HUES64 (cell line): Measurements from ENCODE around the gene PLN.

Source experiments
- H3K27ac ChIP-seq: 2 replicates; pipeline ENCODE4 v1.7.0; 2013; ENCODE audit warnings: low read depth, low read length, inconsistent platforms
- H3K27me3 ChIP-seq: 2 replicates; pipeline ENCODE4 v1.6.1; 2013; ENCODE audit warnings: mild to moderate bottlenecking, low read length; ENCODE audit not compliant: insufficient read depth
- H3K36me3 ChIP-seq: 2 replicates; pipeline ENCODE4 v1.6.1; 2013; ENCODE audit warnings: mild to moderate bottlenecking, low read length; ENCODE audit not compliant: insufficient read depth
- H3K4me1 ChIP-seq: 2 replicates; pipeline ENCODE4 v1.6.1; 2013; ENCODE audit warnings: mild to moderate bottlenecking, low read length, moderate library complexity; ENCODE audit not compliant: insufficient read depth
- H3K4me3 ChIP-seq: 2 replicates; pipeline ENCODE4 v1.5.1; 2013; ENCODE audit warnings: mild to moderate bottlenecking, low read length, moderate library complexity
- H3K9ac ChIP-seq: 2 replicates; pipeline ENCODE4 v1.6.1; 2013; ENCODE audit warnings: mild to moderate bottlenecking, low read depth, low read length
- H3K9me3 ChIP-seq: 2 replicates; pipeline ENCODE4 v1.6.1; 2013; ENCODE audit warnings: low read depth, low read length; ENCODE audit not compliant: insufficient read depth
- WGBS: fragments of 150-250, 120-280 bp; methylation state at CpG from one replicate; pipeline ENCODE4 v1.1.7; 2013; ENCODE audit warnings: missing lambda C conversion rate; 5-methylcytosine and 5-hydroxymethylcytosine counted together

Gene PLN

DNA sequence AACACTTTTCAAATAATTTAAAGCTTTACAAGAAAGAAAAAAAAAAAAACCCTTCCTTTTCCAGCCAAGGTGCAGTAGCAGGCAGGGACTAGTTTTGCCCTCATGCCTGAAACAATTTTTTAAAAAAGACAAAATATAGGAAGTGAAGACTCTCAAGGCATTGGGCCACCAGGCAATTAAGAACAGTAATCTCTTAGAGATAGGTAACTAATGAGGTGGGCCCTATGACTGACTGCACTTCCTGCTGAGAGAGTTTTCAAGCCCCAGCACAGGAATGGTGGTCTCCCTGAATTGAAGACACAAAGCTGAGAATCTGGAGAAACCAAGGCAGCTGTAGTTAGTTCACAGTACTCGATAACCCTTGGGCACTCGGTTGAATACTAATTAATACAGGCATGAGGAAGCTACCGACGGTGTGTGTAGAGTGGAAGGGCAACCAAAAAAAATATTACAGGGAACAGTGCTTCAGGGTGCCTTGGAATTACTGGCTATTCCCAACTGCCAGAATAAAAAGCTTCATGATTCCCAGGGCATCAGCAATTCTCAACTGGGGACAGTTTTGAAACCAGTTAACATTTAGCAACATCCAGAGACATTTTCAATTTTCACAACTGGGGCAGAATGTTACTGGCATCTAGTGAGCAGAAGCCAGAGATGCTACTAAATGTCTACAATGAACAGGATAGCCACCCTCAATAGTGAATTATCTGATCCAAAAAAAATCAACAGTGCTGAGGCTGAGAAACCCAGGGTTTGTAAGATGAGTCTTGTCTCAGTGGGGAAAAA lies 36.0 kb upstream of the PLN start:
- Histone ChIP-seq H3K4me1 (no peaks in the 10 kb centered on the region), H3K27ac (no peak overlapping the region), H3K9me3 (no peaks in the 10 kb centered on the region), H3K9ac (no peak overlapping the region), H3K4me3 (no peak overlapping the region), H3K27me3 (no peaks in the 10 kb centered on the region), H3K36me3 (no peaks in the 10 kb centered on the region)
- WGBS = 91% methylated on average over 4 of the region's 4 CpGs

DNA sequence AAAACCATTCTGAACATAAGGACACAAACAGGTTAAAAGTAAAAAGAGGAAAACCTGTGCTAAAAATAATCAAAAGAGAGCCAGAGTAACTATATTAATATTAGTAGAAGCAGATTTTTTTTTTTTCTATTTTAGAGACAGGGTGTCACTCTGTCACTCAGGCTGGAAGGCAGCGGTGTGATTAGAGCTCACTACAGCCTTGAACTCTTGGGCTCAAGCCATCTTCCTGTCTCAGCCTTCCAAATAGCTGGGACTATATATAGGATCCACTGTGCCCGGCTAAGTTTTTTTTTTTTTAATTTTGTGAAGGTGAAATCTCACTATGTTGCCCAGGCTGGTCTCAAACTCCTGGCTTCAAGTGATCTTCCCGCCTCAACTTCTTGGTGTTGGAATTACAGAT lies 33.4 kb upstream of the PLN start:
- no peak overlapping the region for H3K27ac ChIP-seq
- no peak overlapping the region for H3K9ac ChIP-seq
- no peak overlapping the region for H3K4me3 ChIP-seq
- WGBS = 93% methylated on average over 3 of the region's 3 CpGs
- no peaks in the 10 kb centered on the region for H3K27me3 ChIP-seq
- no peaks in the 10 kb centered on the region for H3K4me1 ChIP-seq
- no peaks in the 10 kb centered on the region for H3K9me3 ChIP-seq
- H3K36me3 ChIP-seq = no peaks in the 10 kb centered on the region

DNA sequence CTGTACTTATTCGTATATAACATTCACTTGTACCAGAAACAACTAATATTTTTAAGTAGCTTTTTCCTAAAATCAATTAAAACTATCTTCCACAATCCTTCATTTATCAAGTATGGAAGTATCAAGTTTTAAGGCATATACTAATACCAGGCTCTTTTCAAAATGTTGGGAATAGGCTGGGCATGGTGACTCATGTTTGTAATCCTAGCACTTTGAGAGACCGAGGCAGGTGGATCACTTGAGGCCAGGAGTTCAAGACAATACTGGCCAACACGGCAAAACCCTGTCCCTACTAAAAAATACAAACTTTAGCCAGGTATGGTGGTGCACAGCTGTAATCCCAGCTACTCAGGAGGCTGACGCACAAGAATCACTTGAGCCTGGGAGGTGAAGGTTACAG lies 25.7 kb upstream of the PLN start:
- no peak overlapping the region for H3K27ac ChIP-seq
- H3K27me3 ChIP-seq = no peaks in the 10 kb centered on the region
- H3K9ac ChIP-seq = no peak overlapping the region
- no peaks in the 10 kb centered on the region for H3K4me1 ChIP-seq
- no peaks in the 10 kb centered on the region for H3K9me3 ChIP-seq
- 96% methylated on average over 4 of the region's 4 CpGs for WGBS
- H3K4me3 ChIP-seq = no peak overlapping the region
- no peaks in the 10 kb centered on the region for H3K36me3 ChIP-seq

GRCh38 chr6:118523216-118523615 lies 24.9 kb upstream of the PLN start:
- Histone ChIP-seq H3K36me3 (no peaks in the 10 kb centered on the region), H3K4me3 (no peak overlapping the region), H3K27me3 (no peaks in the 10 kb centered on the region), H3K9ac (no peak overlapping the region), H3K9me3 (no peaks in the 10 kb centered on the region), H3K4me1 (no peaks in the 10 kb centered on the region), H3K27ac (no peak overlapping the region)
- 92% methylated on average over 5 of the region's 5 CpGs for WGBS

DNA sequence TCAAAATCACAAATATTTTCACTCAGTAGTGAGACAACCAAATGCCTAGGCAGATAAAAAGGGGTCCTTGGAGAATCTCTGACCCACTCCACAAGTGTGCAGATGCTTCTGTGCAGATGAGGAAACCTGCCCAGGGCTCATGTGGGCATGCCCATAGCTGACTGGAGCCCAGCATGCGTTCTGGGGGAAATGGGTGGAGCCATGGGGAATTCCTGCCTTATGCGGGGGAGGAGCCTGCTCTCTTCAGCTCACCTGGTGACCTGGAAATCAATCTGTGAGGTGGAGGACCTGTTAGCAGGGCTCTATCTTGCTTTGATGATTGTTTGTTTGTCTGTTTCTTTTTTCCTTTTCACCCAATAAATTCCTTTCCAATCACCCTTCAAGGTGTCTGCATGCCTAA lies 23.4 kb upstream of the PLN start:
- H3K36me3 ChIP-seq = no peaks in the 10 kb centered on the region
- no peak overlapping the region for H3K9ac ChIP-seq
- no peak overlapping the region for H3K27ac ChIP-seq
- no peaks in the 10 kb centered on the region for H3K4me1 ChIP-seq
- no peaks in the 10 kb centered on the region for H3K9me3 ChIP-seq
- H3K27me3 ChIP-seq = no peaks in the 10 kb centered on the region
- WGBS = 77% methylated on average over 2 of the region's 2 CpGs
- H3K4me3 ChIP-seq = no peak overlapping the region

GRCh38 chr6:118525913-118526780 lies 21.9 kb upstream of the PLN start:
- Histone ChIP-seq H3K9ac (no peak overlapping the region), H3K27ac (no peak overlapping the region), H3K4me3 (no peak overlapping the region), H3K27me3 (no peaks in the 10 kb centered on the region), H3K36me3 (no peaks in the 10 kb centered on the region), H3K4me1 (no peaks in the 10 kb centered on the region), H3K9me3 (no peaks in the 10 kb centered on the region)
- WGBS = 88% methylated on average over 4 of the region's 4 CpGs

DNA sequence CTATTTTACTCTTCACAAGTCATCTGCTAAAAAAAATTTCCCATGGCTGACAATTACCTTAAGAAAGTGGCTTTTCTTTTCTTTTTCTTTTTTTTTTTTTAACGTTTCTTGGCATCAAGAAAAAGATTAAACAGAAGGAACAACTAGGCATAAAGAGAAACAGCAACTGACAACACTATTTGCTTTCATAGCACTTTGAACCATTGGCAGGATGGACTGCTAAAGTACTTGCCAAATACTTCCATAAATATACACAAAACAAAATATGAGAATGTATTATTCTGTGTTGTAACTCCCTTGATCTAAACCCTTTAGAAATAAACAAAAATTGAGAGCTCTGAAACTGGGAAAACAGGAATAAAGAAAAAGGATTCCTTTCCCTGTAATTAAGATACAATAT lies 20.0 kb upstream of the PLN start:
- H3K27me3 ChIP-seq = no peaks in the 10 kb centered on the region
- WGBS = 71% methylated on average over 1 of the region's 1 CpG
- H3K9ac ChIP-seq = no peak overlapping the region
- no peaks in the 10 kb centered on the region for H3K36me3 ChIP-seq
- no peaks in the 10 kb centered on the region for H3K9me3 ChIP-seq
- H3K27ac ChIP-seq = no peak overlapping the region
- no peaks in the 10 kb centered on the region for H3K4me1 ChIP-seq
- H3K4me3 ChIP-seq = no peak overlapping the region

- H3K9me3 ChIP-seq = no peaks in the 10 kb centered on the region
- no peaks in the 10 kb centered on the region for H3K36me3 ChIP-seq
- H3K9ac ChIP-seq = no peak overlapping the region
- H3K27ac ChIP-seq = no peak overlapping the region
- 100% methylated on average over 1 of the region's 2 CpGs for WGBS
- H3K27me3 ChIP-seq = no peaks in the 10 kb centered on the region
- no peaks in the 10 kb centered on the region for H3K4me1 ChIP-seq
- no peak overlapping the region for H3K4me3 ChIP-seq
Measured at GRCh38 chr6:118529756-118530155, 18.3 kb upstream of the PLN start.

DNA sequence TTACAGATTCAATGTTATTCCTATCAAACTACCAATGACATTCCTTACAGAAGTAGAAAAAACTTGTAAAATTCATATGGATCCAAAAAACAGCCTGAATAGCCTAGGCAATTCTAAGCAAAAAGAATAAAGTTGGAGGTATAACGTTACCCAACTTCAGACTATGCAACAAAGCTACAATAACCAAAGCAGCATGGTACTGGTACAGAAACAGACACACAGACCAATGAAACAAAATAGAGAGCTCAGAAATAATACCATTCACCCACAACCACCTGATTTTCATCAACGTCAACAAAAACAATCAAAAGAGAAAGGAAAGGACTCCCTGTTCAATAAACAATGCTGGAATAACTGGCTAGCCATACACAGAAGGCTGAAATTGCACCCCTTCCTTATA lies 17.2 kb upstream of the PLN start:
- H3K9ac ChIP-seq = no peak overlapping the region
- H3K4me1 ChIP-seq = no peaks in the 10 kb centered on the region
- no peak overlapping the region for H3K4me3 ChIP-seq
- no peaks in the 10 kb centered on the region for H3K36me3 ChIP-seq
- 97% methylated on average over 2 of the region's 2 CpGs for WGBS
- H3K27ac ChIP-seq = no peak overlapping the region
- H3K27me3 ChIP-seq = no peaks in the 10 kb centered on the region
- H3K9me3 ChIP-seq = no peaks in the 10 kb centered on the region

- no peaks in the 10 kb centered on the region for H3K27me3 ChIP-seq
- no peaks in the 10 kb centered on the region for H3K9me3 ChIP-seq
- H3K4me3 ChIP-seq = no peak overlapping the region
- H3K4me1 ChIP-seq = no peaks in the 10 kb centered on the region
- no peak overlapping the region for H3K27ac ChIP-seq
- WGBS = 97% methylated on average over 4 of the region's 6 CpGs
- H3K36me3 ChIP-seq = no peaks in the 10 kb centered on the region
- no peak overlapping the region for H3K9ac ChIP-seq
Measured at GRCh38 chr6:118535176-118535844, 12.8 kb upstream of the PLN start.

DNA sequence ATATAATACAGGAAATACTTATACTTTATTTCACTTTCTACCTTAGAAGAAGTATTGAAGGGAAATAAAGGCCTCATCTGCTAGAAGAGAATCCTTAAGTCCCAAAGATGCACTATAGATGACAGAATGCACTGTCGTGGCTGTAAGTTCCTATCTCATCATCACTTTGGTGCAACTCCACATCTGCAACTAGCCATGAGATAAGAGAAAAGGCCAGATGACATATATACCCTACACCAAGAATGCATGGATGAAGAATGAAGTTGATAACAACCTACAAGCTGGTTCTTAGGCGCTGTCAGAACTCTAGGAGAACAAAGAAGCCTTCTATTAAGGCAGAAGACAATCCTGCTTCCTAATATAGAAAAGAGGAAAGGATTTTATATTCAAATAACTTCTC lies 11.6 kb upstream of the PLN start:
- no peaks in the 10 kb centered on the region for H3K36me3 ChIP-seq
- H3K9ac ChIP-seq = no peak overlapping the region
- H3K4me3 ChIP-seq = no peak overlapping the region
- no peak overlapping the region for H3K27ac ChIP-seq
- no peaks in the 10 kb centered on the region for H3K9me3 ChIP-seq
- H3K27me3 ChIP-seq = no peaks in the 10 kb centered on the region
- H3K4me1 ChIP-seq = no peaks in the 10 kb centered on the region
- 93% methylated on average over 1 of the region's 2 CpGs for WGBS
